Right lobe of liver (tissue), 4 donors: ENCODE data around the gene COL16A1.

ENCODE experiments used
- POLR2A ChIP-seq: fragments of 450-650 bp; IDR thresholded peaks from one replicate; pipeline ENCODE4 v1.6.1; 2017; ENCODE audit warnings: antibody characterized with exemption, mild to moderate bottlenecking
- TF ChIP-seq, protein P1 (sequence below), 4 donors: fragments of 200-600 bp in 3 of 4; fragments of 450-650 bp in 1 of 4; IDR thresholded peaks; one replicate each; pipeline versions ENCODE4 v1.5.1 to v1.8.0; 2016 to 2022; ENCODE audit warnings: antibody characterized with exemption in 4 of 4, mild to moderate bottlenecking in 2 of 4
- donor health status: DM: no; HTN: no; CAD: no.
- donor health status: DM: no; HTN: no; CAD: no.
- donor health status: DM: no; HTN: yes; CAD: no.

GRCh38 chr1:31718327-31718897, 14.6 kb upstream of the COL16A1 start:
- TF ChIP-seq, protein P1, sequence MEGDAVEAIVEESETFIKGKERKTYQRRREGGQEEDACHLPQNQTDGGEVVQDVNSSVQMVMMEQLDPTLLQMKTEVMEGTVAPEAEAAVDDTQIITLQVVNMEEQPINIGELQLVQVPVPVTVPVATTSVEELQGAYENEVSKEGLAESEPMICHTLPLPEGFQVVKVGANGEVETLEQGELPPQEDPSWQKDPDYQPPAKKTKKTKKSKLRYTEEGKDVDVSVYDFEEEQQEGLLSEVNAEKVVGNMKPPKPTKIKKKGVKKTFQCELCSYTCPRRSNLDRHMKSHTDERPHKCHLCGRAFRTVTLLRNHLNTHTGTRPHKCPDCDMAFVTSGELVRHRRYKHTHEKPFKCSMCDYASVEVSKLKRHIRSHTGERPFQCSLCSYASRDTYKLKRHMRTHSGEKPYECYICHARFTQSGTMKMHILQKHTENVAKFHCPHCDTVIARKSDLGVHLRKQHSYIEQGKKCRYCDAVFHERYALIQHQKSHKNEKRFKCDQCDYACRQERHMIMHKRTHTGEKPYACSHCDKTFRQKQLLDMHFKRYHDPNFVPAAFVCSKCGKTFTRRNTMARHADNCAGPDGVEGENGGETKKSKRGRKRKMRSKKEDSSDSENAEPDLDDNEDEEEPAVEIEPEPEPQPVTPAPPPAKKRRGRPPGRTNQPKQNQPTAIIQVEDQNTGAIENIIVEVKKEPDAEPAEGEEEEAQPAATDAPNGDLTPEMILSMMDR (IDR thresholded peaks at IDR 0.05) = no peak
- no peak for TF ChIP-seq POLR2A
